Measurements from ENCODE around the gene RHBDL2.
"Not testable (repeated sequence)": the region's sequence is repeated elsewhere in the genome, so short reads cannot be mapped to it uniquely, and the experiment has no call there.

The RHBDL2 gene

DNA sequence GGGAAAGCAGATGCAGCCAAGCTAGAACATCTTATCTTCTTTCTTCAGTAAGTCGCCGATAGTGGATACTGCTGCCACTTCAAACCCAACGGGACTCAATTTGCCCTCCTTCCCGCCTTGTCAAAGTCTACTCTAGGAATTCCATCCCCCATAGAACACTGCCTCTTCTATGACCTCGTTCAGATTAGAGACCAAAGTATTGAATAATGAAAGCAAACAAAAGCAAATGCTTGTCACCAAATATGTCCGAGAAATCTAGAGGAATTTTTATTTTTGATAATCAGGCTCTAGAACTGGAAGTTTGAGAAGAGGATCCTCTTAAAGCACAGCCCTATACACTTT, 81.2 kb downstream of the RHBDL2 start:
- no peak for TF ChIP-seq Cebpa-rat (IDR thresholded peaks at IDR 0.05)
- Histone ChIP-seq H3K36me3 (peaks cover 39% of the 10 kb centered on the region), H3K9ac (peak overlapping the region; percentile 80), H4K20me1 (peaks cover 31% of the 10 kb centered on the region), H3K4me2 (peak overlapping the region; percentile 95), H3K27me3 (no peaks in the 10 kb centered on the region), H3K4me3 (peak overlapping the region; percentile 84), H3K9me3 (no peaks in the 10 kb centered on the region), H3K4me1 (peaks cover 34% of the 10 kb centered on the region), H3K27ac (peak overlapping the region; percentile 54; the same call in 1 of the 2 replicates)

DNA sequence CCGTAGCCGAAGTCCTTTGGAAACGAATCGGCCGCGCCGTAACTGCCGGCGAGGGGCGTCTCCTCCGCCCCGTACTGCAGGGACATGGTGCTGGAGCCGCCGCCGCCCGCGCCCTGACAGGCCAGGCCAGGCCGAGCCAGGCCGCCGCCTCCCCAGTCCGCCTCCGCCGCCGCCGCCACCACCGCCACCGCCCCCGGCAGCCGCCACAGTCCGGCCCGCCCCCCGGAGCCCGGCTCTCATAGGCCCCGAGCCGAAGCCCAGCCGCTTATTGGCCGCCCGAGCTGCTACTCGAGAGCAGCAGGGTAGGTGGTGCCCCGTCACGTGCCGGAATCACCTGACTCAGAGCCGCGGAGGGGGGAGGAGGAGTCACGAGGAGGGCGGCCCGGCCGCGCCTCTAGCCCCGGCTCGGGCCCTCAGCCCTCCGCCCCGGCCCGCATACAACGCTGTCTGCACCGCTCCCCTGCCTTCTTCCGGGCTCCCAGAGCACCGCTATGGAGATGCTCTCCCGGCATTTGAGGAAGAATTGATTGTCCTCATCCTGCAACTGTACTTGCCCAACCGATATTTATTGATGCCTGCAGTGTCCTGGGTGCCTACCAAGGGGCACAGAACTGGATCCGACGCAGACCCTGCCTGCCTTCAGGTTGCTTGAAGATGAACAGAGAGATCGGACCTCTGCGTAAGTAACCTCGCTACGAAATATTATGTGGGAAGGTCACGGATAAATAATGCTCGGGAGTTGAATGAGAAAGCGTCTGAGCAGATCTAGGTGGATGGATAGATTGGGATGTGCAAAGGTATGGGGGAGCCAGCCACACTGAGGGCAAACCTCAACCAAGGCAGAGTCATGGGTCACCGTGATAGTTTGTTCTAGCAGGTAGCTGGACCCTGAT, 81.8 kb downstream of the RHBDL2 start, which contains the start of gene RRAGC:
TSS of gene RRAGC (minus strand) at position 212 of the 893 bp plus-strand sequence. CDS start at position 86, 126 bp downstream.
- H3K27ac ChIP-seq, result peak within 1 kb of the TSS; percentile 54
- no peaks in the 10 kb centered on the region for H3K27me3 ChIP-seq
- peak within 1 kb of the TSS; percentile 96 for H3K4me2 ChIP-seq
- TF ChIP-seq Cebpa-rat (IDR thresholded peaks at IDR 0.05), result no peak
- H4K20me1 ChIP-seq, result peaks cover 30% of the 10 kb centered on the region
- peaks cover 40% of the 10 kb centered on the region for H3K36me3 ChIP-seq
- H3K9ac ChIP-seq, result peak within 1 kb of the TSS; percentile 80
- no peaks in the 10 kb centered on the region for H3K9me3 ChIP-seq
- H3K4me3 ChIP-seq, result peak within 1 kb of the TSS; percentile 84
- H3K4me1 ChIP-seq, result peaks cover 34% of the 10 kb centered on the region

- H3K27me3 ChIP-seq, result no peaks in the 10 kb centered on the region
- no peak for TF ChIP-seq Cebpa-rat (IDR thresholded peaks at IDR 0.05)
- peak overlapping the region; percentile 39; the same call in 1 of the 2 replicates for H3K27ac ChIP-seq
- no peaks in the 10 kb centered on the region for H3K9me3 ChIP-seq
- H3K9ac ChIP-seq, result peak overlapping the region; percentile 80
- peak overlapping the region; percentile 84 for H3K4me3 ChIP-seq
- peaks cover 34% of the 10 kb centered on the region for H3K4me1 ChIP-seq
- H3K4me2 ChIP-seq, result peak overlapping the region; percentile 96
- H4K20me1 ChIP-seq, result peaks cover 27% of the 10 kb centered on the region
- peaks cover 41% of the 10 kb centered on the region for H3K36me3 ChIP-seq
Observed at GRCh38 chr1:38858833-38859560, 82.6 kb downstream of the RHBDL2 start.

DNA sequence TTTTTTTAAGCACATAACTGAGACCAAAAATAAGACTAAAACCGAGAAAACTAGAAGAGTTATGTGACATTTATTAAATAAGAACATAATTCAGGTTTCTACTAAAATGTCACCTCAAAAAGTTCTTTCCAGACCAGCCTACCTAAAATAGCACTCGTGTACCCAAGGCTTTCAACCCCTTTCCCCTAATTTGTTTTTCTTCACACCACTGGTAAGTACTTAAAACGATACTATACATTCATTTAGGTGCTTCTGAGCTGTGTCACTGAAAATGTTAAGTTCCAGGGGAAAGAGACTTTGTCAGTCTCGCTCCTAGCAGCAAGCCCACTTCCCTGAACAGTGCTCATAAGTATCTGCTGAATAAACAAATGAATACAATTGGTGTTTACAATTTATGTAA, 88.8 kb downstream of the RHBDL2 start:
- Histone ChIP-seq H3K27ac (no peak overlapping the region), H3K4me3 (no peak overlapping the region), H3K4me2 (no peak overlapping the region), H4K20me1 (peaks cover 13% of the 10 kb centered on the region), H3K27me3 (no peaks in the 10 kb centered on the region), H3K9me3 (no peaks in the 10 kb centered on the region), H3K4me1 (peaks cover 14% of the 10 kb centered on the region), H3K36me3 (peaks cover 76% of the 10 kb centered on the region), H3K9ac (no peak overlapping the region)
- TF ChIP-seq Cebpa-rat (IDR thresholded peaks at IDR 0.05), result no peak

- Histone ChIP-seq H3K4me2 (peak overlapping the region; percentile 13; the same call in 1 of the 2 replicates), H3K9me3 (0 out of 2 replicates have a peak, but pooled peaks cover 3% of the 10 kb centered on the region), H4K20me1 (no peaks in the 10 kb centered on the region), H3K4me3 (no peak overlapping the region), H3K36me3 (peaks cover 85% of the 10 kb centered on the region), H3K27ac (no peak overlapping the region), H3K4me1 (peaks cover 10% of the 10 kb centered on the region), H3K27me3 (no peaks in the 10 kb centered on the region), H3K9ac (no peak overlapping the region)
- TF ChIP-seq Cebpa-rat (IDR thresholded peaks at IDR 0.05), result no peak
Observed at GRCh38 chr1:38848071-38848470, 93.6 kb downstream of the RHBDL2 start.

- Histone ChIP-seq H3K9ac (no peak overlapping the region), H3K36me3 (peaks cover 91% of the 10 kb centered on the region), H3K9me3 (0 out of 2 replicates have a peak, but pooled peaks cover 3% of the 10 kb centered on the region), H3K4me1 (peaks cover 11% of the 10 kb centered on the region), H3K27me3 (no peaks in the 10 kb centered on the region), H3K4me2 (no peak overlapping the region), H4K20me1 (peaks cover 4% of the 10 kb centered on the region; the same call in 1 of the 2 replicates), H3K27ac (no peak overlapping the region), H3K4me3 (no peak overlapping the region)
- no peak for TF ChIP-seq Cebpa-rat (IDR thresholded peaks at IDR 0.05)
Observed at GRCh38 chr1:38846210-38846609, 95.4 kb downstream of the RHBDL2 start.

- H3K27me3 ChIP-seq, H3K27ac ChIP-seq, H3K4me3 ChIP-seq, H3K9me3 ChIP-seq, H3K4me2 ChIP-seq, H3K9ac ChIP-seq: not testable (repeated sequence)
- peaks cover 14% of the 10 kb centered on the region; the same call in 1 of the 2 replicates for H4K20me1 ChIP-seq
- peaks cover 80% of the 10 kb centered on the region for H3K36me3 ChIP-seq
- peaks cover 22% of the 10 kb centered on the region for H3K4me1 ChIP-seq
Observed at GRCh38 chr1:38845088-38845487, 96.5 kb downstream of the RHBDL2 start.

- H3K27me3 ChIP-seq, result no peaks in the 10 kb centered on the region
Observed at GRCh38 chr1:38840281-38840680, 101.3 kb downstream of the RHBDL2 start.

DNA sequence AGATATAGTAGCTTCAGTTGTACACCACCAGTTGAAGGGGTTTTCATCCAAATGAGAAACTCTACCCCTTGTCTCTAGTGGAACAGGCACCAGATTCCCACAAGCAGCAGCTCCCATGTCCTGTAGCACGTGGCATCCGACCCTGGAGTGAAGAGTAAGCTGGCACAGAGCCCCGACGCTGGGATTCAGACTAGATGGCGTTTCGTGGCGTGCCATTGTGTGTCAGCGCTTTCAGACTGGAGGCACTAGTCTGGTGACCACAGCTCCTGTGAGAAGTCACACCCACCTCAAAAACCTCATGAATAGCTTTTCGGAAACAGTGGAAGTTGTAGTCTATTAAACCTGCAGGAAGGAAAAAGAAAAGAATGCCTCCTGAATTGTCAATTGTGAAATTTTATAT, 102.3 kb downstream of the RHBDL2 start:
- H3K4me2 ChIP-seq, result no peak overlapping the region
- H3K4me1 ChIP-seq, result peaks cover 21% of the 10 kb centered on the region
- TF ChIP-seq Cebpa-rat (IDR thresholded peaks at IDR 0.05), result no peak
- no peaks in the 10 kb centered on the region for H3K27me3 ChIP-seq
- H3K36me3 ChIP-seq, result peaks cover 54% of the 10 kb centered on the region
- H4K20me1 ChIP-seq, result peaks cover 17% of the 10 kb centered on the region; the same call in 1 of the 2 replicates
- H3K9ac ChIP-seq, result no peak overlapping the region
- no peak overlapping the region for H3K4me3 ChIP-seq
- H3K27ac ChIP-seq, result no peak overlapping the region
- H3K9me3 ChIP-seq, result no peaks in the 10 kb centered on the region

More at GRCh38 chr1:38840281-38840680, 101.3 kb downstream of the RHBDL2 start:
- Histone ChIP-seq H3K4me2 (peak overlapping the region; percentile 52), H3K27ac (no peak overlapping the region), H3K4me1 (peaks cover 17% of the 10 kb centered on the region), H3K9me3 (0 out of 2 replicates have a peak, but pooled peaks cover 1% of the 10 kb centered on the region), H3K4me3 (no peak overlapping the region), H3K36me3 (peaks cover 63% of the 10 kb centered on the region), H4K20me1 (peaks cover 17% of the 10 kb centered on the region; the same call in 1 of the 2 replicates), H3K9ac (no peak overlapping the region)
- TF ChIP-seq Cebpa-rat (IDR thresholded peaks at IDR 0.05), result no peak

- not testable (repeated sequence) for H3K4me3 ChIP-seq, H3K9me3 ChIP-seq, H3K4me2 ChIP-seq, H3K27ac ChIP-seq, H3K9ac ChIP-seq, H3K27me3 ChIP-seq
- peaks cover 15% of the 10 kb centered on the region; the same call in 1 of the 2 replicates for H4K20me1 ChIP-seq
- peaks cover 24% of the 10 kb centered on the region for H3K36me3 ChIP-seq
- peaks cover 25% of the 10 kb centered on the region for H3K4me1 ChIP-seq
Observed at GRCh38 chr1:38836316-38836715, 105.3 kb downstream of the RHBDL2 start.

Measured in BLaER1 (cell line).